NB4 (cell line): Measurements from ENCODE around the gene CLPTM1L.

Experiments
- MYC ChIP-seq: IDR thresholded peaks from 2 replicates; pipeline ENCODE4 v1.6.1; 2011; ENCODE audit warnings: low read depth, low read length
- POLR2A ChIP-seq: IDR thresholded peaks from 2 replicates; pipeline ENCODE4 v1.6.1; 2011; ENCODE audit warnings: mild to moderate bottlenecking; ENCODE audit not compliant: insufficient read length; ENCODE audit errors: extremely low read depth
- TF ChIP-seq, protein P1 (sequence below): IDR thresholded peaks from 2 replicates; pipeline ENCODE4 v1.6.1; 2011; ENCODE audit warnings: low read depth, low read length
- TF ChIP-seq, protein P2 (sequence below): IDR thresholded peaks from one replicate; pipeline ENCODE4 v1.5.1; 2012; ENCODE audit warnings: low read depth, low read length

- TF ChIP-seq, protein P1, sequence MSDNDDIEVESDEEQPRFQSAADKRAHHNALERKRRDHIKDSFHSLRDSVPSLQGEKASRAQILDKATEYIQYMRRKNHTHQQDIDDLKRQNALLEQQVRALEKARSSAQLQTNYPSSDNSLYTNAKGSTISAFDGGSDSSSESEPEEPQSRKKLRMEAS, result no peak
- TF ChIP-seq, protein P2, sequence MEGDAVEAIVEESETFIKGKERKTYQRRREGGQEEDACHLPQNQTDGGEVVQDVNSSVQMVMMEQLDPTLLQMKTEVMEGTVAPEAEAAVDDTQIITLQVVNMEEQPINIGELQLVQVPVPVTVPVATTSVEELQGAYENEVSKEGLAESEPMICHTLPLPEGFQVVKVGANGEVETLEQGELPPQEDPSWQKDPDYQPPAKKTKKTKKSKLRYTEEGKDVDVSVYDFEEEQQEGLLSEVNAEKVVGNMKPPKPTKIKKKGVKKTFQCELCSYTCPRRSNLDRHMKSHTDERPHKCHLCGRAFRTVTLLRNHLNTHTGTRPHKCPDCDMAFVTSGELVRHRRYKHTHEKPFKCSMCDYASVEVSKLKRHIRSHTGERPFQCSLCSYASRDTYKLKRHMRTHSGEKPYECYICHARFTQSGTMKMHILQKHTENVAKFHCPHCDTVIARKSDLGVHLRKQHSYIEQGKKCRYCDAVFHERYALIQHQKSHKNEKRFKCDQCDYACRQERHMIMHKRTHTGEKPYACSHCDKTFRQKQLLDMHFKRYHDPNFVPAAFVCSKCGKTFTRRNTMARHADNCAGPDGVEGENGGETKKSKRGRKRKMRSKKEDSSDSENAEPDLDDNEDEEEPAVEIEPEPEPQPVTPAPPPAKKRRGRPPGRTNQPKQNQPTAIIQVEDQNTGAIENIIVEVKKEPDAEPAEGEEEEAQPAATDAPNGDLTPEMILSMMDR, result no peak
- no peak for TF ChIP-seq POLR2A
- TF ChIP-seq MYC, result no peak
These were observed 62.5 kb downstream of the CLPTM1L start for GRCh38 chr5:1282131-1282992.
